Activated CD4-positive, alpha-beta T cell treated with anti-CD3 and anti-CD28 coated beads for 36 hours (primary cell): ENCODE measurements around the gene CEP20. TPM values are rescaled to one million over a fixed set of nuclear protein-coding genes. Genes with fewer than 3 reads are reported as not detected.
"Not testable (repeated sequence)": the region's sequence is repeated elsewhere in the genome, so short reads cannot be mapped to it uniquely, and the experiment has no call there.

Source experiments
- ATAC-seq: fragments of 200-7000 bp; cut with Tn5 transposase; one replicate; pipeline ENCODE4 v1.10.0; 2021; ENCODE audit warnings: mild to moderate bottlenecking, moderate library complexity
- CTCF ChIA-PET: fragments of 350-600 bp; sonication (Branson Sonifier 250); formaldehyde crosslinking; loops from one replicate; lab custom pipeline; 2021; ENCODE audit warnings: antibody characterized with exemption; lab: Charles Lee
- POLR2A ChIA-PET: fragments of 350-600 bp; sonication (Branson Sonifier 250); formaldehyde crosslinking; loops from one replicate; lab custom pipeline; 2021; ENCODE audit warnings: antibody characterized with exemption, inconsistent platforms; lab: Charles Lee
- DNase-seq: peaks from one replicate; pipeline ENCODE4 v3.0.0-alpha.2; 2020
- H3K27ac Mint-ChIP-seq: one replicate; pipeline ENCODE4 v1.8.0; 2021; ENCODE audit warnings: mixed read lengths
- H3K27me3 Mint-ChIP-seq: one replicate; pipeline ENCODE4 v1.8.0; 2021; ENCODE audit warnings: mixed read lengths
- H3K36me3 Mint-ChIP-seq: one replicate; pipeline ENCODE4 v1.8.0; 2021; ENCODE audit warnings: low read depth, mixed read lengths
- H3K4me1 Mint-ChIP-seq: one replicate; pipeline ENCODE4 v1.8.0; 2021; ENCODE audit warnings: mixed read lengths
- H3K4me3 Mint-ChIP-seq: one replicate; pipeline ENCODE4 v1.8.0; 2021; ENCODE audit warnings: mild to moderate bottlenecking, moderate library complexity, mixed read lengths
- H3K9me3 Mint-ChIP-seq: one replicate; pipeline ENCODE4 v1.8.0; 2021; ENCODE audit warnings: low read depth, mixed read lengths
- intact Hi-C, 2 experiments: fragments of 100-400 bp; cut with DNase I in 1 of 2; cut with micrococcal nuclease in 1 of 2; formaldehyde crosslinking; loops; one replicate each; pipeline versions ENCODE4 v1.14.2 to v1.15.1; 2022 to 2024; cut with DNase I, micrococcal nuclease
- total RNA-seq, 2 experiments: library from RNA; stranded (reverse); gene quantifications; one replicate each; pipeline ENCODE4 v1.2.3, GENCODE V29; 2021

The CEP20 gene, protein sequence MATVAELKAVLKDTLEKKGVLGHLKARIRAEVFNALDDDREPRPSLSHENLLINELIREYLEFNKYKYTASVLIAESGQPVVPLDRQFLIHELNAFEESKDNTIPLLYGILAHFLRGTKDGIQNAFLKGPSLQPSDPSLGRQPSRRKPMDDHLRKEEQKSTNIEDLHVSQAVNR
- 10 to 100 TPM; 39.3 to 51.0 TPM for total RNA-seq

GRCh38 chr16:15888072-15888976 is at the start of gene CEP20:
TSS of gene CEP20 (minus strand) at chr16:15888603. CDS start at chr16:15888585, 18 bp downstream.
- DNase-seq (peak; percentile 100), ATAC-seq (peak; percentile 99)
- peak within 1 kb of the TSS; percentile 92 for H3K4me3 Mint-ChIP-seq
- intact Hi-C loops, result loop anchor here (1.0 to 5.0 kb wide), 11 partner anchors 60 to 1256 kb away; partner anchors contain the start of genes ABCC1 (in 2 of the 2), BFAR (in 1 of the 2), MARF1 (in 1 of the 2) and NDE1 (in 1 of the 2)
- H3K27me3 Mint-ChIP-seq, result no peaks in the 10 kb centered on the region
- POLR2A ChIA-PET, result interaction anchor here (0.8 to 1.3 kb wide), 5 partner anchors 62 to 228 kb away, joined by 3 to 5 read pairs (median 4); no protein-coding TSS in a partner anchor
- CTCF ChIA-PET, result interaction anchor here (0.6 to 1.3 kb wide), 9 partner anchors 9 to 301 kb away, joined by 3 to 7 read pairs (median 4); no protein-coding TSS in a partner anchor
- peak within 1 kb of the TSS; percentile 99 for H3K27ac Mint-ChIP-seq
- no peaks in the 10 kb centered on the region for H3K9me3 Mint-ChIP-seq
- peaks cover 9% of the 10 kb centered on the region for H3K36me3 Mint-ChIP-seq
- peaks cover 28% of the 10 kb centered on the region for H3K4me1 Mint-ChIP-seq

DNA sequence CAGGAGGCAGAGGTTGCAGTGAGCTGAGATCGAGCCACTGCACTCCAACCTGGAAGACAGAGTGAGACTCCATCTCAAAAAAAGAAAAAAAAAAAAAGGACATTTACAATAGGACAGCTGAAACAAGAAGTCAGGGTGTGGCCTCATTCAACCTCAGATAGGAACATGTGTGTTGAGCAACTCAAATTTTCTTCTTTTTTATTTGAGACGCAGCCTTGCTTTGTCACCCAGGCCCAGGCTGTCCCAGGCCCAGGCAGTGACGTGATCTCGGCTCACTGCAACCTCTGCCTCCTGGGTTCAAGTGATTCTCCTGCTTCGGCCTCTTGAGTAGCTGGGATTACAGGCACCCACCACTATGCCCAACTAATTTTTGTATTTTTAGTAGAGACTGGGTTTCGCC is 48.4 kb upstream of the CEP20 start:
- H3K4me1 Mint-ChIP-seq, intact Hi-C loops, DNase-seq, POLR2A ChIA-PET, H3K27ac Mint-ChIP-seq, H3K36me3 Mint-ChIP-seq, ATAC-seq, H3K9me3 Mint-ChIP-seq, H3K27me3 Mint-ChIP-seq, H3K4me3 Mint-ChIP-seq: not testable (repeated sequence)
- CTCF ChIA-PET, result interaction anchor here (0.6 kb wide), 2 partner anchors 10 to 125 kb away, joined by 3 read pairs; no protein-coding TSS in a partner anchor

DNA sequence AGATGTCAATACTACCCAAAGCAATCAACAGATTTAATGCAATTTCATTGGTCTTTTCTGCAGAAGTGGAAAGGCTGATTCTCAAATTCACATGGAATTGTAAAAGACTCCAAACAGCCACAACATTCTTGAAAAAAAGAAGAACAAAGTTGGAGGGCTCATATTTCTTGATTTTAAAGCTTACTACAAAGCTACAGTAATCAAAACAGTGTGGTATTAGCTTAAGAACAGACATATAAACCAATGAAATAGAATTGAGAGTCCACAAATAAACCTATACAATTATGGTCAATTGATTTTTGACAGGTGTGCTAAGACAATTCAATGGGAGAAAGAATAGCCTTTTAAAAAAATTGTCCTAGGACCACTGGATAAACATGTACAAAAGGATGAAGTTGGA is 46.6 kb upstream of the CEP20 start:
- CTCF ChIA-PET, result no interaction called here
- H3K4me3 Mint-ChIP-seq, result no peak overlapping the region
- peaks cover 2% of the 10 kb centered on the region for H3K27me3 Mint-ChIP-seq
- POLR2A ChIA-PET, result no interaction called here
- no peaks in the 10 kb centered on the region for H3K36me3 Mint-ChIP-seq
- ATAC-seq (no peak), DNase-seq (no peak)
- no peak overlapping the region for H3K27ac Mint-ChIP-seq
- H3K4me1 Mint-ChIP-seq, result no peaks in the 10 kb centered on the region
- intact Hi-C loops, result no loop called here
- H3K9me3 Mint-ChIP-seq, result no peaks in the 10 kb centered on the region

DNA sequence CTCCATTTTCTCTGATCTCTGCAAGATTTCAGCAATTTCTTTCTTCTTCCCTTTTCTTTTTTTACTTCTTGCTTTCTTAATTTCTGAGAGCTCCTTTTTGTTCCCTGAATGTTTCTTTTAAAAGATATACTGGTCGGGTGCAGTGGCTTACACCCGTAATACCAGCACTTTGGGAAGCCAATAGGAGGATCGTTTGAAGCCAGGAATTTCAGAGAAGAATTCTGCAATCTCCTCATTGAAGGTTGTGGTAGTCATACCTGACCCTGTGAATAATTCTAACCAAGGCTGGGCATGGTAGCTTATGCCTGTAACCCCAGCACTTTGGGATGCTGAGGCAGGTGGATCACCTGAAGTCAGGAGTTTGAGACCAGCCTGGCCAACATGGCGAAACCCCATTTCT is 45.4 kb upstream of the CEP20 start:
- POLR2A ChIA-PET, result no interaction called here

GRCh38 chr16:15932939-15933338 is 44.5 kb upstream of the CEP20 start:
- no peak for DNase-seq
- H3K4me3 Mint-ChIP-seq, result no peak overlapping the region
- CTCF ChIA-PET, result no interaction called here
- no peak for ATAC-seq
- no peak overlapping the region for H3K27ac Mint-ChIP-seq
- H3K4me1 Mint-ChIP-seq, result no peaks in the 10 kb centered on the region
- H3K27me3 Mint-ChIP-seq, result peaks cover 2% of the 10 kb centered on the region
- intact Hi-C loops, result no loop called here
- POLR2A ChIA-PET, result no interaction called here
- H3K9me3 Mint-ChIP-seq, result no peaks in the 10 kb centered on the region
- H3K36me3 Mint-ChIP-seq, result no peaks in the 10 kb centered on the region

More for the DNA sequence above, 45.4 kb upstream of the CEP20 start:
- Mint-ChIP-seq H3K27me3 (peaks cover 2% of the 10 kb centered on the region), H3K36me3 (no peaks in the 10 kb centered on the region), H3K9me3 (no peaks in the 10 kb centered on the region), H3K4me3 (no peak overlapping the region), H3K27ac (no peak overlapping the region), H3K4me1 (no peaks in the 10 kb centered on the region)
- DNase-seq, result no peak
- intact Hi-C loops, result no loop called here
- ATAC-seq, result no peak
- CTCF ChIA-PET, result no interaction called here

DNA sequence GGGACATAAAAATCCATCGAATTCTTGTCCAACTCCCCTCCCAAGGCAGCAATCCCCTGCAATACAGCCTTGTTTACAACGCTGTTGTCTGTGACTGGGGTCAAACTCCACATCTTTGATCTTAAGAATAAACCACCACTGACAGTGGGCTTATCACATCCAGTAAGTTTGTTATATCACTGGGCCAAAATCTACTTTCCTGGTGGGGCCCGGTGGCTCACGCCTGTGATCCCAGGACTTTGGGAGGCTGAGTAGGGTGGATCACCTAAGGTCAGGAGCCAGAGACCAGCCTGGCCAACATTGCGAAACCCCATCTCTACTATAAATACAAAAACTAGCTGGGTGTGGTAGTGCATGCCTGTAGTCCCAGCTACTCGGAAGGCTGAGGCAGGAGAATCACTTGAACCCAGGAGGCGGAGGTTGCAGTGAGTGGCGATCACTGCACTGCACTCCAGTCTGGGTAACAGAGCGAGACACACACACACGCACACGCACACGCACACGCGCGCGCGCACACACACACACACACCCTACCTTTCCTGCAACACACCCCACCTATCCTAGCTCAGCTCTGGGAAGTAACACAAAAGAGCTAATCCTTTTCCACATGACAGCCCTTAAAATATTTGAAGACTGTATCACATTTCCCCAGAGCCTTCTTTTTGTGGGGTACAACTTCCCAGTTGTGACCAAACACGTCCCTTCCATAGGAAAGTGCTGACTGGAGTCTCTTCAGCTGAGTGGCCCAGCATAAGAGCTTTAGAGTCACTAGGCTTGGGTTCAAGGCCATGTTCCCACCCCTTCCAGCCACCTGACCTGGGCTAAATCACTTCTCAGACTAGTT is 40.1 kb upstream of the CEP20 start:
- Mint-ChIP-seq H3K27ac (no peak overlapping the region), H3K36me3 (no peaks in the 10 kb centered on the region), H3K9me3 (no peaks in the 10 kb centered on the region), H3K4me3 (no peak overlapping the region), H3K27me3 (peaks cover 2% of the 10 kb centered on the region), H3K4me1 (no peaks in the 10 kb centered on the region)
- ChIA-PET POLR2A (no interaction called here), CTCF (no interaction called here)
- intact Hi-C loops, result no loop called here
- DNase-seq, result no peak
- ATAC-seq, result no peak

DNA sequence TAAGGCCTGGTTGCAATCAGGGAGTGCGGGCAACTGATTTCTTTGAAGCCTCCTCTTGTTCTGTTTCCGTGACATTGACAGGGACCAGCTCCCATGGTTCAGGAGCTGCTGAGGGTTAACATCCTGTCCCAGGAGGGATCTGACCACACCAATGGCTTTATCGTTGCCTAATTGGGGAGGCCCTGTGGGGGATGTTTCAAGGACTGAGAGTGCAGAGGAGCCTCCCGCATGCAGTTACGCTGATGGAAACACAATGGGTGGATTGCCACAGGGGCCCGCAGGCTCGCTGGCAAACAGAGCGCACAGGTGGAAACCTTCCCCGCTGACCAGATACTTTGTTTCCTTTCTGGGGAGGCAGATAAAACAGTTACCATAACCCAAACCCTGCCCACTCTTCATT is 37.2 kb upstream of the CEP20 start:
- ChIA-PET CTCF (interaction anchor here (0.7 to 0.8 kb wide), 2 partner anchors 163 to 178 kb away, joined by 4 read pairs; no protein-coding TSS in a partner anchor), POLR2A (no interaction called here)
- no peaks in the 10 kb centered on the region for H3K4me1 Mint-ChIP-seq
- H3K36me3 Mint-ChIP-seq, result no peaks in the 10 kb centered on the region
- DNase-seq (no peak), ATAC-seq (no peak)
- no peaks in the 10 kb centered on the region for H3K9me3 Mint-ChIP-seq
- intact Hi-C loops, result no loop called here
- H3K27me3 Mint-ChIP-seq, result no peaks in the 10 kb centered on the region
- H3K4me3 Mint-ChIP-seq, result no peak overlapping the region
- H3K27ac Mint-ChIP-seq, result no peak overlapping the region

GRCh38 chr16:15924996-15925395 is 36.6 kb upstream of the CEP20 start:
- DNase-seq, result no peak
- intact Hi-C loops, result no loop called here
- H3K36me3 Mint-ChIP-seq, result no peaks in the 10 kb centered on the region
- H3K4me3 Mint-ChIP-seq, result no peak overlapping the region
- H3K9me3 Mint-ChIP-seq, result no peaks in the 10 kb centered on the region
- H3K27me3 Mint-ChIP-seq, result no peaks in the 10 kb centered on the region
- ATAC-seq, result no peak
- no peaks in the 10 kb centered on the region for H3K4me1 Mint-ChIP-seq
- ChIA-PET POLR2A (no interaction called here), CTCF (interaction anchor here (0.6 kb wide), 1 partner anchor 383 kb away, joined by 3 read pairs; no protein-coding TSS in a partner anchor)
- H3K27ac Mint-ChIP-seq, result no peak overlapping the region

DNA sequence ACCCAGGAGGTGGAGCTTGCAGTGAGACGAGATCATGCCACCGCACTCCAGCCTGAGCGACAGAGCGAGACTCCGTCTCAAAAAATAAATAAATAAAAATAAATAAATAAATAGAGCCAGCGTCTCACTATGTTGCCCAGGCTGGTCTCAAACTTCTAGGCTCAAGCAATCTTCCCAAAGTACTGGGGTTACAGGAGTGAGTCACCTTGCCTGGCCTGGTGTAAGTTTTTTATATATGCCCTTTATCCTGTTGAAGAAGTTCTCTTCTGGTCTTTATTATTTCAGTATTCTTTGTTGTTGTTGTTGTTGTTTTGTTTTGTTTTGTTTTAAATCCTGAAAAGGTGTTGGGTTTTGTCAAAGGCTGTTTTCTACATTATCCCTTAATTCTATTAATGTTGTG is 30.9 kb upstream of the CEP20 start:
- intact Hi-C loops, result loop anchor here in 1 of 2 experiments (5.0 kb wide), 1 partner anchor 47 kb away; no protein-coding TSS in a partner anchor
- Mint-ChIP-seq H3K4me1 (no peaks in the 10 kb centered on the region), H3K36me3 (no peaks in the 10 kb centered on the region), H3K27ac (no peak overlapping the region), H3K9me3 (no peaks in the 10 kb centered on the region), H3K27me3 (no peaks in the 10 kb centered on the region), H3K4me3 (no peak overlapping the region)
- ChIA-PET POLR2A (no interaction called here), CTCF (no interaction called here)
- DNase-seq, result no peak
- no peak for ATAC-seq

DNA sequence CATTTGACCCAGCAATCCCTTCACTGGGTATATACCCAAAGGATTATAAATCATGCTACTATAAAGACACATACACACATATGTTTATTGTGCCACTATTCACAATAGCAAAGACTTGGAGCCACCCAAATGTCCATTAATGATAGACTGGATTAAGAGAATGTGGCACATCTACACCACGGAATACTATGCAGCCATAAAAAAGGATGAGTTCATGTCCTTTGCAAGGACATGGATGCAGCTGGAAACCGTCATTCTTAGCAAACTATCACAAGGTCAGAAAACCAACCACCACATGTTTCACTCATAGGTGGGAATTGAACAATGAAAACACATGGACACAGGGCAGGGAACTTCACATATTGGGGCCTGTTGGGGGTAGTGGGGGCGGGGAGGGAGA is 29.9 kb upstream of the CEP20 start:
- H3K27me3 Mint-ChIP-seq, H3K4me3 Mint-ChIP-seq, DNase-seq, POLR2A ChIA-PET, H3K9me3 Mint-ChIP-seq, H3K36me3 Mint-ChIP-seq, CTCF ChIA-PET, H3K4me1 Mint-ChIP-seq, H3K27ac Mint-ChIP-seq, ATAC-seq: not testable (repeated sequence)
- intact Hi-C loops, result loop anchor here in 1 of 2 experiments (5.0 kb wide), 1 partner anchor 46 kb away; no protein-coding TSS in a partner anchor

GRCh38 chr16:15916323-15916722 is 27.9 kb upstream of the CEP20 start:
- Mint-ChIP-seq H3K4me3 (no peak overlapping the region), H3K27me3 (no peaks in the 10 kb centered on the region), H3K27ac (no peak overlapping the region), H3K36me3 (no peaks in the 10 kb centered on the region), H3K9me3 (no peaks in the 10 kb centered on the region), H3K4me1 (peaks cover 11% of the 10 kb centered on the region)
- POLR2A ChIA-PET, result no interaction called here
- intact Hi-C loops, result loop anchor here in 1 of 2 experiments (5.0 kb wide), 1 partner anchor 44 kb away; no protein-coding TSS in a partner anchor
- CTCF ChIA-PET, result no interaction called here
- DNase-seq, result no peak
- ATAC-seq, result no peak
